SK-N-SH (cell line): ENCODE results near the gene UBAC2. TPM values are rescaled to one million over a fixed set of nuclear protein-coding genes. Genes with fewer than 3 reads are reported as not detected.

ENCODE experiments used
- CTCF ChIA-PET: fragments of 300-600, 350-600 bp; formaldehyde crosslinking; extraction: SDS; loops from one replicate; lab custom pipeline; 2021; lab: Yijun Ruan, JAX
- POLR2A ChIA-PET: fragments of 350-600 bp; sonication (Branson Sonifier 250); formaldehyde crosslinking; extraction: SDS; loops from one replicate; lab custom pipeline; 2020; ENCODE audit warnings: antibody characterized with exemption, inconsistent platforms; lab: Yijun Ruan, JAX
- DNase-seq: peaks from one replicate; pipeline ENCODE4 v3.0.0; 2012
- H2AFZ ChIP-seq: fragments of 200-600 bp; sonication (generic); 2 replicates; pipeline ENCODE4 v1.8.1; 2016; ENCODE audit warnings: antibody characterized with exemption, mild to moderate bottlenecking, low read depth
- H3F3A ChIP-seq: fragments of 200-600 bp; sonication (generic); replicated peaks from 2 replicates; pipeline ENCODE3; 2016; ENCODE audit warnings: antibody characterized with exemption, mild to moderate bottlenecking; ENCODE audit not compliant: insufficient read depth
- H3K27ac ChIP-seq, 2 experiments: fragments of 200-500 bp in 1 of 2; fragments of 200-600 bp in 1 of 2; sonication (Bioruptor generic) in 1 of 2; sonication (generic), shearing (Covaris generic) in 1 of 2; 2 replicates each; pipeline versions ENCODE4 v1.5.1 to v1.6.1; 2014 to 2016; ENCODE audit warnings: low read depth in 2 of 2, inconsistent platforms in 1 of 2, low read length in 1 of 2, mild to moderate bottlenecking in 1 of 2, mixed read lengths in 1 of 2
- H3K27me3 ChIP-seq: fragments of 200-600 bp; sonication (generic), shearing (Covaris generic); 2 replicates; pipeline ENCODE4 v1.6.1; 2016; ENCODE audit warnings: mixed run types; ENCODE audit not compliant: insufficient read depth
- H3K36me3 ChIP-seq, 2 experiments: fragments of 200-500 bp in 1 of 2; fragments of 200-600 bp in 1 of 2; sonication (Bioruptor generic) in 1 of 2; sonication (generic) in 1 of 2; replicated peaks in 1 of 2; 2 replicates each; pipeline versions ENCODE3 to v1.5.1; 2014 to 2016; ENCODE audit warnings: low read length in 1 of 2, mild to moderate bottlenecking in 1 of 2; ENCODE audit not compliant: insufficient read depth in 2 of 2, control insufficient read depth in 1 of 2
- H3K4me1 ChIP-seq, 2 experiments: fragments of 200-500 bp in 1 of 2; fragments of 200-600 bp in 1 of 2; sonication (Bioruptor generic) in 1 of 2; sonication (generic), shearing (Covaris generic) in 1 of 2; 2 replicates each; pipeline versions ENCODE4 v1.5.1 to v1.6.1; 2014 to 2016; ENCODE audit warnings: low read depth in 1 of 2, low read length in 1 of 2, mixed run types in 1 of 2; ENCODE audit not compliant: insufficient read depth in 2 of 2, control insufficient read depth in 1 of 2
- H3K4me2 ChIP-seq: fragments of 200-600 bp; sonication (generic), shearing (Covaris generic); 2 replicates; pipeline ENCODE4 v1.6.1; 2017; ENCODE audit warnings: mixed run types
- H3K4me3 ChIP-seq, 2 experiments: fragments of 200-500 bp in 1 of 2; fragments of 200-600 bp in 1 of 2; sonication (Bioruptor generic) in 1 of 2; sonication (generic), shearing (Covaris generic) in 1 of 2; 2 replicates each; pipeline versions ENCODE4 v1.5.1 to v1.8.1; 2014 to 2016; ENCODE audit warnings: low read depth in 2 of 2, inconsistent platforms in 1 of 2, low read length in 1 of 2, mild to moderate bottlenecking in 1 of 2, mixed read lengths in 1 of 2, moderate library complexity in 1 of 2
- H3K79me2 ChIP-seq: fragments of 200-600 bp; sonication (generic); 2 replicates; pipeline ENCODE4 v1.8.1; 2017; ENCODE audit warnings: mild to moderate bottlenecking; ENCODE audit not compliant: insufficient read depth
- H3K9ac ChIP-seq: fragments of 200-600 bp; sonication (generic); 2 replicates; pipeline ENCODE4 v1.6.1; 2017; ENCODE audit warnings: mixed run types
- H3K9me2 ChIP-seq: fragments of 200-600 bp; sonication (generic); 2 replicates; pipeline ENCODE4 v1.6.1; 2017; ENCODE audit warnings: mixed run types
- H3K9me3 ChIP-seq: fragments of 200-600 bp; sonication (generic); 2 replicates; pipeline ENCODE4 v1.6.1; 2017; ENCODE audit warnings: mixed run types, mild to moderate bottlenecking, moderate library complexity
- H4K20me1 ChIP-seq: fragments of 200-600 bp; sonication (generic); 2 replicates; pipeline ENCODE4 v1.6.1; 2017; ENCODE audit warnings: mild to moderate bottlenecking, mixed run types; ENCODE audit not compliant: insufficient read depth
- CHD2 ChIP-seq: fragments of 150-350 bp; IDR thresholded peaks from 2 replicates; pipeline ENCODE4 v1.6.1; 2018; ENCODE audit warnings: low read length; ENCODE audit not compliant: partially characterized antibody
- EP300 ChIP-seq, 2 experiments: IDR thresholded peaks; 2 replicates each; pipeline versions ENCODE4 v1.4.0 to v1.6.1; 2012; ENCODE audit warnings: borderline replicate concordance in 1 of 2, low read depth in 1 of 2, low read length in 1 of 2
- EZH2phosphoT487 ChIP-seq: fragments of 200-600 bp; sonication (generic); IDR thresholded peaks from 2 replicates; pipeline ENCODE4 v1.6.1; 2017; ENCODE audit warnings: low read depth, mixed run types, mild to moderate bottlenecking, antibody characterized with exemption, moderate library complexity, borderline replicate concordance
- FOSL2 ChIP-seq: IDR thresholded peaks from 2 replicates; pipeline ENCODE4 v1.4.0; 2012; ENCODE audit warnings: low read depth, mild to moderate bottlenecking, moderate library complexity, borderline replicate concordance
- FOXJ3 ChIP-seq: sonication (generic); formaldehyde crosslinking; IDR thresholded peaks from 2 replicates; pipeline ENCODE4 v1.5.1; 2020; ENCODE audit warnings: mild to moderate bottlenecking, missing genetic modification reagents
- GABPA ChIP-seq: IDR thresholded peaks from 2 replicates; pipeline ENCODE4 v1.4.0; 2012; ENCODE audit warnings: low read depth, mild to moderate bottlenecking
- JUND ChIP-seq: IDR thresholded peaks from 2 replicates; pipeline ENCODE4 v1.4.0; 2012
- NRF1 ChIP-seq: IDR thresholded peaks from 2 replicates; pipeline ENCODE4 v1.6.1; 2012; ENCODE audit warnings: low read depth, mild to moderate bottlenecking, low read length
- RAD21 ChIP-seq: IDR thresholded peaks from 2 replicates; pipeline ENCODE4 v1.6.1; 2012; ENCODE audit warnings: mild to moderate bottlenecking, low read length
- RCOR1 ChIP-seq: fragments of 150-350 bp; IDR thresholded peaks from 2 replicates; pipeline ENCODE4 v1.6.1; 2017; ENCODE audit warnings: antibody characterized with exemption, low read length
- WGBS: methylation state at CpG from one replicate; pipeline ENCODE4 v1.1.6; 2017; ENCODE audit warnings: low lambda C conversion rate; 5-methylcytosine and 5-hydroxymethylcytosine counted together
- polyA plus RNA-seq, 3 experiments: library from polyadenylated mRNA; depleted of rRNA; stranded (reverse); fragments of >200 nt; gene quantifications; 2 replicates each; pipeline ENCODE4 v1.2.3, GENCODE V29; 2012
- TF ChIP-seq, protein P1 (sequence below): IDR thresholded peaks from 2 replicates; pipeline ENCODE4 v1.4.0; 2012; ENCODE audit warnings: low read depth
- TF ChIP-seq, protein P2 (sequence below): fragments of 150-350 bp; IDR thresholded peaks from 2 replicates; pipeline ENCODE4 v1.6.1; 2017; ENCODE audit warnings: antibody characterized with exemption, low read length, low read depth, borderline replicate concordance
- TF ChIP-seq, protein P3 (sequence below): IDR thresholded peaks from 2 replicates; pipeline ENCODE4 v1.4.0; 2012; ENCODE audit warnings: low read depth, borderline replicate concordance
- TF ChIP-seq, protein P4 (sequence below): IDR thresholded peaks from 2 replicates; pipeline ENCODE4 v1.6.1; 2012; ENCODE audit warnings: mild to moderate bottlenecking, low read depth, low read length, moderate library complexity

UBAC2 gene
- polyA plus RNA-seq, 1 of the 3 experiments (the other 2 are of a cell fraction): 79.0 TPM

DNA sequence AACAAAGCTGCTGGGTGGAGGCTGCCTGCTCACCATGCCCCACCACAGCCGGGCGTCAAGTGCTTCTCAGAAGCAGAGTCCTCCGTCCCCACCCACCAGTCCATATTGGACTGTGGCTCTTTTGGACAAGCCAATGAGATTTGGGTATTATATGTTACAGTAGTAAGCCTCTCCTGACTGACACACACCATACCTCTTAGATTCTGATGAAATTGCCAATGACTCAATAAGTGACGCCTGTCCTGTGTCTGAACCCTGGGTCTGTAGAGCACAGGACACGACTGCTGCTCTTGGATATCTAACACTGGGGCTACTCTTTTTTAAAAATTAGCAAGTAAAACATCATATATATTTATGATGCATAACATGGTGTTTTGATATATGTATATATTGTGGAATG lies 44.8 kb upstream of the UBAC2 start:
- Histone ChIP-seq H3K27ac (no peak overlapping the region), H3K4me3 (no peak overlapping the region), H3K9me2 (no peaks in the 10 kb centered on the region), H3K4me1 (peaks cover 2 to 4% of the 10 kb centered on the region in 2 experiments; a peak in 1 of 4 replicates), H3K27me3 (no peaks in the 10 kb centered on the region; the same call in 1 of the 2 replicates), H3K79me2 (no peaks in the 10 kb centered on the region), H3K9me3 (no peaks in the 10 kb centered on the region), H3F3A (no peaks in the 10 kb centered on the region), H3K36me3 (no peaks in the 10 kb centered on the region), H3K4me2 (no peak overlapping the region), H3K9ac (no peak overlapping the region), H4K20me1 (no peaks in the 10 kb centered on the region), H2AFZ (no peak overlapping the region)
- 89% methylated on average over 5 of the region's 5 CpGs for WGBS
- CTCF ChIA-PET: interaction anchor here (0.6 to 3.9 kb wide), 4 partner anchors 20 to 940 kb away, joined by 3 to 16 read pairs (median 4); no protein-coding TSS in a partner anchor
- TF ChIP-seq NRF1 (no peak), FOSL2 (no peak), EZH2phosphoT487 (no peak), RAD21 (no peak), JUND (no peak), EP300 (IDR thresholded peaks at IDR 0.05; ENCODE audit: borderline replicate concordance in 1 of 2, low read depth in 1 of 2, low read length in 1 of 2) (no peak), GABPA (no peak), RCOR1 (no peak), CHD2 (no peak), FOXJ3 (no peak)
- TF ChIP-seq, protein P1, sequence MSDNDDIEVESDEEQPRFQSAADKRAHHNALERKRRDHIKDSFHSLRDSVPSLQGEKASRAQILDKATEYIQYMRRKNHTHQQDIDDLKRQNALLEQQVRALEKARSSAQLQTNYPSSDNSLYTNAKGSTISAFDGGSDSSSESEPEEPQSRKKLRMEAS: no peak
- TF ChIP-seq, protein P2, sequence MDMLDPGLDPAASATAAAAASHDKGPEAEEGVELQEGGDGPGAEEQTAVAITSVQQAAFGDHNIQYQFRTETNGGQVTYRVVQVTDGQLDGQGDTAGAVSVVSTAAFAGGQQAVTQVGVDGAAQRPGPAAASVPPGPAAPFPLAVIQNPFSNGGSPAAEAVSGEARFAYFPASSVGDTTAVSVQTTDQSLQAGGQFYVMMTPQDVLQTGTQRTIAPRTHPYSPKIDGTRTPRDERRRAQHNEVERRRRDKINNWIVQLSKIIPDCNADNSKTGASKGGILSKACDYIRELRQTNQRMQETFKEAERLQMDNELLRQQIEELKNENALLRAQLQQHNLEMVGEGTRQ: no peak
- TF ChIP-seq, protein P3, sequence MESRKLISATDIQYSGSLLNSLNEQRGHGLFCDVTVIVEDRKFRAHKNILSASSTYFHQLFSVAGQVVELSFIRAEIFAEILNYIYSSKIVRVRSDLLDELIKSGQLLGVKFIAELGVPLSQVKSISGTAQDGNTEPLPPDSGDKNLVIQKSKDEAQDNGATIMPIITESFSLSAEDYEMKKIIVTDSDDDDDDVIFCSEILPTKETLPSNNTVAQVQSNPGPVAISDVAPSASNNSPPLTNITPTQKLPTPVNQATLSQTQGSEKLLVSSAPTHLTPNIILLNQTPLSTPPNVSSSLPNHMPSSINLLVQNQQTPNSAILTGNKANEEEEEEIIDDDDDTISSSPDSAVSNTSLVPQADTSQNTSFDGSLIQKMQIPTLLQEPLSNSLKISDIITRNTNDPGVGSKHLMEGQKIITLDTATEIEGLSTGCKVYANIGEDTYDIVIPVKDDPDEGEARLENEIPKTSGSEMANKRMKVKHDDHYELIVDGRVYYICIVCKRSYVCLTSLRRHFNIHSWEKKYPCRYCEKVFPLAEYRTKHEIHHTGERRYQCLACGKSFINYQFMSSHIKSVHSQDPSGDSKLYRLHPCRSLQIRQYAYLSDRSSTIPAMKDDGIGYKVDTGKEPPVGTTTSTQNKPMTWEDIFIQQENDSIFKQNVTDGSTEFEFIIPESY: no peak
- TF ChIP-seq, protein P4, sequence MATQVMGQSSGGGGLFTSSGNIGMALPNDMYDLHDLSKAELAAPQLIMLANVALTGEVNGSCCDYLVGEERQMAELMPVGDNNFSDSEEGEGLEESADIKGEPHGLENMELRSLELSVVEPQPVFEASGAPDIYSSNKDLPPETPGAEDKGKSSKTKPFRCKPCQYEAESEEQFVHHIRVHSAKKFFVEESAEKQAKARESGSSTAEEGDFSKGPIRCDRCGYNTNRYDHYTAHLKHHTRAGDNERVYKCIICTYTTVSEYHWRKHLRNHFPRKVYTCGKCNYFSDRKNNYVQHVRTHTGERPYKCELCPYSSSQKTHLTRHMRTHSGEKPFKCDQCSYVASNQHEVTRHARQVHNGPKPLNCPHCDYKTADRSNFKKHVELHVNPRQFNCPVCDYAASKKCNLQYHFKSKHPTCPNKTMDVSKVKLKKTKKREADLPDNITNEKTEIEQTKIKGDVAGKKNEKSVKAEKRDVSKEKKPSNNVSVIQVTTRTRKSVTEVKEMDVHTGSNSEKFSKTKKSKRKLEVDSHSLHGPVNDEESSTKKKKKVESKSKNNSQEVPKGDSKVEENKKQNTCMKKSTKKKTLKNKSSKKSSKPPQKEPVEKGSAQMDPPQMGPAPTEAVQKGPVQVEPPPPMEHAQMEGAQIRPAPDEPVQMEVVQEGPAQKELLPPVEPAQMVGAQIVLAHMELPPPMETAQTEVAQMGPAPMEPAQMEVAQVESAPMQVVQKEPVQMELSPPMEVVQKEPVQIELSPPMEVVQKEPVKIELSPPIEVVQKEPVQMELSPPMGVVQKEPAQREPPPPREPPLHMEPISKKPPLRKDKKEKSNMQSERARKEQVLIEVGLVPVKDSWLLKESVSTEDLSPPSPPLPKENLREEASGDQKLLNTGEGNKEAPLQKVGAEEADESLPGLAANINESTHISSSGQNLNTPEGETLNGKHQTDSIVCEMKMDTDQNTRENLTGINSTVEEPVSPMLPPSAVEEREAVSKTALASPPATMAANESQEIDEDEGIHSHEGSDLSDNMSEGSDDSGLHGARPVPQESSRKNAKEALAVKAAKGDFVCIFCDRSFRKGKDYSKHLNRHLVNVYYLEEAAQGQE: no peak
- no peak for DNase-seq
- POLR2A ChIA-PET: no interaction called here
